Measurements from ENCODE around the gene PNMA8A.

The PNMA8A gene

DNA sequence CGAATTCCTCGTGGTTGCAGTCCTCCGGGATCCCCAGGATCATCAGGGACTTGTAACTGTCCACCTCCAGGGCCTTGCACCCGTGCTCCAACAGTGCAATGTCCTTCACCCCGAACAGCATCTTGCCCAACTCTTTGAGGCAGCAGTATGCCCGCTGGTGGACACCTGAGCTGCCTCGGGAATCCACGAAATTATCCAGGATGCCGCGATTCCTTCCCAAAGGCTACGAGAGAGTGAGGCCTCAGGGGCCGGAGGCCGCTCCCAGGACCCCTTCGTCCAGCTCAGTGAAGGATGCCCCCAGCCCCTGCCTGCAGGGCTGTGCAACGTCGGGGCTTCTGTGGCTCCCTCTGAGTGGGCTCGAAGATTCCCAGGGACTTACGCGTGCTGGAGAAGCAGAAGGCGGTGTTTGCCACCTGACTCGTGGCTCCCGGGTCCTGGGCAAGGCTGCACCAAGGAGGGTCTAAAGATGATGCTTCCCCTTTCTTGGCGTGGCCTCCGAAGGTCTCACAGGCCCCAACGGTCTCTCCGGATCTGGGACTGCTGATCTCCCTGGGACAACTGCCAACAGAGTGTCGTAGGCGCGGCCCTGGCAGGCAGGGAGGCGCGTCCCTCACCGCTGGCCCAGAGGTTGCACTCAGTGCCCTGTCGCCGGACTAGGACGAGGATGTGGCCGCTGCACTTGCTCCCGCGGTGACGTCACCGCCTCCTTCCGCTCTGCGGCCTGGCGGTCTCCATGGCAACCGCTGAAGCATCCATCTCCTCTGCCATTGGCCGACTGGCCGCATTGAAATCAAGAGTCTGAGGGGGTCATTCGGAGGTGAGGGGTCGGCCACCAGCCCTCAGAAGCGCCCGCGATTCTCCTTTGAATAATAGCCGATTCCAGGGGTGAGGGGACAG, 42.9 kb downstream of the PNMA8A start, which contains the start of gene PNMA8C:
Gene PNMA8C, minus strand, starts transcription at position 698 of the 897 bp plus-strand sequence. Its CDS starts 577 bp downstream, at position 121.
- DNase-seq (ENCODE audit: low spot score): no peak

DNA sequence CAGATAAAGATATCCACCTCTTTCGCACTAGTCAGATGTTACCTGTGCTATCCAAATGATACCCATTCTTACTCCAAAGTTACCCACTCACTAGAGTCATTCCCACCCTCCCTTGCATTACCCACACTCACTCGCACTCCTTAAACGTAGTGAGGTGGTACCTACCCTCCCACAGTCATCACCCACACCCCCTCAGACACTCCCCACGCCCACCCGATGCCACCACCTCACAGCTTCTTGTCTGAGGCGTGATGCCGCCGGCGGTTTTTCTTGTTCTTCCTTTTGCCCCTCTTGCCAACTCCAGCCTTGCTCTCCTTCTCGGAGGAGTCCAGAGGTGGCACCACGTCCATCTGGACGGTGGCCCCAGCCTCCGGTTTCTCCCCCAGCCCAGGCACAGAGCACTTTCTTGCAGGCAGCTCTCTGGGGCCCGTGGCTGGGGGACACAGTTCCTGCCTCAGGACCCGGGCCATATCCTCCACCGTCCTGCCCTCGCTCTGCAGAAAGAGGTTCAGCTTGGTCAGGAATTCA, 43.8 kb downstream of the PNMA8A start:
- DNase-seq (ENCODE audit: low spot score): no peak

DNA sequence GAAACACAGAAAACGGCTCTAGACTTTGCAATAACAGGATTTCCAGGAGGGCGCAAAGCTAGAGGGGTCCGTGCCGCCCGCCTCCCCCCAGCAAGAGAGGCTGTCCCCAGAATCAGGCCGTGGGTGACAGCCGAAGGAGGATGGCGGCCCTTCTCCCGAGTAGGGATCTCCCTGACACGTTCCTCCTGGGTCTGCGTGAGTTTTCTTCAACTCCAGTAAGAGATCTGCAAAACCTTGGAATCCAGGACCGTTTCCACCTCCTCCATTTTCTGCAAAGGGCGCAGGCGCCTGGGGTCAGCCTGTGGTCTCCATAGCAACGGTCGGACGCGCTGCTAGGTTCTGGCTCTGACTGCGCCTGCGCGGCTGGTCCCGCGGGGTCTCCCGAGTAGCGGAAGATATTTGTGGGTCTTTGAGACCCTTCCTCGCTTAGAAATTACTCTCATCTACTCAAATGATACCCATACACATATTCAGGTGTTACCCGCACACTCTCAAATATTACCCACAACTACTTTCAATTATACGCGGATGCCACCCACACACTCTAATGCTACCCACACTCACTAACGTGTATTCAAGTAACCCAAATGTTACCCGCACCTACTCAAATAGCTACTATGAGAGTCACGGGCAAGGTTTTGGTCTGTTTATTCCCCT, 44.7 kb downstream of the PNMA8A start:
- no peak for DNase-seq (ENCODE audit: low spot score)

DNA sequence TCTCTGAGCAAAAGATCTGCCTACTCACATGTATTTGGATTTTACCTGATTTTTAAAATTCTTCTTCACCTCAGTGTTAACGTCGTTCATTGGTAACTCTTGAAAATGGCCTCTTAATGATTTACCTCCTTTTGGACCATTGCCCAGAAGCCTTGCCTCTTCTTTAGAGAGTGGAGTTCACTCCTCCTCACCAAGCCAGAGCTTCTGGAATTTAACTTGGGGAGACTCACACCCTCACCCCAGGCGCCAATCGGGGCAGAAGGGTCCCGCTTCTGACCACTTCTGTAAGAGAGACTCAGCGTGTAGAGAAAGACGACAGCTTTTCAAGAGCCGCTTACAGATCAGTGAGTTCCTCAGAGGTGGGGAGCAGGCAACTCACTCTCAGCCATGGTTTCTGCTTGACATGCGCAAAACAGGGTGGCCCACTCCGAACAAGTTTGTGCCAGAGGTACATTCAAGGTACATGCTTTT, 45.3 kb downstream of the PNMA8A start:
- no peak for DNase-seq (ENCODE audit: low spot score)

DNA sequence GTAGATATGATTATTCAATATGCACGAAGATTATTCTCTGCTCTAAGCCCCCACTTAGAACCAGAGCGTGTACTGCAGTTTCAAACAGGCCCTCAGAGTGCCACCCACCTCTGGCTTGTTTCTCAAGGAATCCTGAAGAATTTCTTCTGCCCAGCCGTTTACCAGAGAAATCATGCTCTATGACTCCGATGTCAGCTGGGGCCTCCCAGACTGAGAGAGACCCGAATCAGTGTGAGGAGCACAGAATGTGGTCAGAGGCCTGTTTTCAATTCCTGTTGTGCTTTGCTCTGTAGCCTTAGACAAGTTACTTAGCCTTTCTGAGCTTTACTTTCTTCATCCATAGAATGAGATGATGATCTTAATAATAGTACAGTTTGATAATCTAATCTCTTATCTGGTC, 48.2 kb downstream of the PNMA8A start:
- no peak for DNase-seq (ENCODE audit: low spot score)

DNA sequence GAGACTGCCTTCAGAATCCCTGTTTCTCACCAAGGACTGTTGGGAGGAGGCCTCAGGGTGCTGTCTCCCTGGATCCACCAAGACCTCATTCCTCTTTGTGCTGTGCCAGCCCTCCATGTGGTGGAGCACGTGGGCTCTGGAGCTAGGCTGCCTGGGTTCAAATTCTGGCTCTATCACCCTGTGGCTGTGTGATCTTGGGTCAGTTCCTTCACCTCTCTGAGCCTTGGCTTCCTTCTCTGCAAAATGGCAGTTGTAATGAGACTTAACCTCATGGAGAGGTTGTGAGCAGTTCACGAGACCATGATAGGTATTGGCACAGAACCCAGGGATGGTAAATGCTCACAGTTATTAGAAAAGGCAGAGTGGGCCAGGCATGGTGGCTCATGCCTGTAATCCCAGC, 49.0 kb downstream of the PNMA8A start:
- no peak for DNase-seq (ENCODE audit: low spot score)

DNA sequence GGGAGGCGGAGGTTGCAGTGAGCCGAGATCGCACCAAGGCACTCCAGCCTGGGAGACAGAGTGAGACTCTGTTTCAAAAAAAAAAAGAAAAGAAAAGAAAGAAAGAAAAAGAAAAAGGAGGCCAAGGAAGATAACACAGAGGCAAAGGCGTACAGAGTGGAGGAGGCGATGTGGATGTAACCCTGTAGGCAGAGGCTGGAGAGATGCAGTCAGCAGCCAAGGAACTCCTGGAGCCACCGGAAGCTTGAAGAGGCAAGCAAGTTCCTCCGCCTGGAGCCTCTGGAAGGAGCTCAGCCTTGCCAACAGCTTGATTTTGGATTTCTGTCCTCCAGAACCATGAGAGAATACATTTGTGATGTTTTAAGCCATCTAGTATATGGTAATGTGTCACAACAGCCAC, 51.3 kb downstream of the PNMA8A start:
- no peak for DNase-seq (ENCODE audit: low spot score)
